Hematopoietic multipotent progenitor cell treated with erythropoietin and hydrocortisone succinate and interleukin-3 and kit ligand, for 8 days (in vitro differentiated cells): Measurements from ENCODE around the gene SGSM2.

Source experiments
- DNase-seq: peaks from one replicate; pipeline ENCODE4 v3.0.0-alpha.2; 2015

Gene SGSM2

GRCh38 chr17:2427215-2427614 is 89.9 kb downstream of the SGSM2 start:
- no peak for DNase-seq

- no peak for DNase-seq
Observed at GRCh38 chr17:2427910-2428309, 90.6 kb downstream of the SGSM2 start.
